K562 (cell line): ENCODE measurements around the gene TUT1. TPM values are rescaled to one million over a fixed set of nuclear protein-coding genes. Genes with fewer than 3 reads are reported as not detected.

ENCODE experiments used
- ATAC-seq: fragments of 200-7000 bp; cut with Tn5 transposase; 3 replicates; pipeline ENCODE4 v1.9.1; 2020; ENCODE audit warnings: moderate library complexity
- BruUV-seq: library from RNA; stranded (reverse); fragments of 400-500 nt; replicated peaks from 2 replicates; lab custom pipeline; 2021; lab: Mats Ljungman, UMichigan
- CTCF ChIA-PET: fragments of 300-600 bp; formaldehyde crosslinking; extraction: SDS; loops from one replicate; lab custom pipeline; 2021; ENCODE audit warnings: low intra/inter-chr PET ratio; lab: Yijun Ruan, JAX
- POLR2A ChIA-PET: fragments of 300-600, 350-650 bp; sonication (Branson Sonifier 250); formaldehyde crosslinking; extraction: SDS; loops from one replicate; lab custom pipeline; 2021; ENCODE audit warnings: antibody characterized with exemption, inconsistent platforms; lab: Yijun Ruan, JAX
- DNase-seq, 4 experiments: peaks; one replicate each; pipeline versions ENCODE4 v3.0.0 to v3.0.0-alpha.2; 2011 to 2018; ENCODE audit warnings: low spot score in 3 of 4, mixed read lengths in 3 of 4; ENCODE audit errors: extremely low read depth in 1 of 4
- FAIRE-seq: peaks from 2 replicates; lab custom pipeline; 2011; peaks lifted over from hg19 to GRCh38; lab: Jason Lieb, UNC
- H2AFZ ChIP-seq: 2 replicates; pipeline ENCODE4 v1.6.0; 2011; ENCODE audit warnings: low read depth, low read length, control low read depth, inconsistent platforms
- H3K27ac ChIP-seq: fragments of 200-600 bp; 3 replicates; pipeline ENCODE4 v1.8.0; 2011; ENCODE audit warnings: low read depth, mild to moderate bottlenecking, control low read depth, inconsistent platforms, low read length, moderate library complexity, mixed read lengths; ENCODE audit errors: extremely low read depth
- H3K27me3 ChIP-seq, 2 experiments: fragments of 300-600 bp in 1 of 2; 2 replicates in 1 of 2; 3 replicates in 1 of 2; pipeline versions ENCODE4 v1.6.0 to v1.8.0; 2011; ENCODE audit warnings: inconsistent platforms in 2 of 2, low read length in 2 of 2, mild to moderate bottlenecking in 1 of 2, mixed read lengths in 1 of 2, moderate library complexity in 1 of 2; ENCODE audit not compliant: control insufficient read depth in 2 of 2, insufficient read depth in 2 of 2
- H3K36me3 ChIP-seq: fragments of 300-600 bp; 3 replicates; pipeline ENCODE4 v1.8.0; 2011; ENCODE audit warnings: mild to moderate bottlenecking, low read length, inconsistent platforms; ENCODE audit not compliant: control insufficient read depth, insufficient read depth
- H3K4me1 ChIP-seq, 2 experiments: fragments of 200-600 bp in 1 of 2; replicated peaks in 1 of 2; 2 replicates in 1 of 2; 3 replicates in 1 of 2; pipeline versions ENCODE4 v1.5.1 to v1.8.0; 2011; ENCODE audit warnings: inconsistent platforms in 2 of 2, low read length in 2 of 2, mild to moderate bottlenecking in 1 of 2, mixed read lengths in 1 of 2, moderate library complexity in 1 of 2; ENCODE audit not compliant: control insufficient read depth in 2 of 2, insufficient read depth in 2 of 2
- H3K4me2 ChIP-seq: 2 replicates; pipeline ENCODE4 v1.6.1; 2011; ENCODE audit warnings: low read length, control low read depth, inconsistent platforms, mixed read lengths; ENCODE audit not compliant: insufficient read depth
- H3K4me3 ChIP-seq: fragments of 200-600 bp; sonication (generic), shearing (Covaris generic); 2 replicates; pipeline ENCODE4 v1.5.1; 2016; ENCODE audit warnings: control low read depth, inconsistent platforms
- H3K79me2 ChIP-seq: fragments of 200-600 bp; 3 replicates; pipeline ENCODE4 v1.8.0; 2011; ENCODE audit warnings: low read length, inconsistent platforms; ENCODE audit not compliant: control insufficient read depth, insufficient read depth
- H3K9ac ChIP-seq, 2 experiments: 2 replicates each; pipeline versions ENCODE4 v1.6.0 to v1.6.1; 2011; ENCODE audit warnings: low read depth in 2 of 2, low read length in 2 of 2, control low read depth in 1 of 2, inconsistent platforms in 1 of 2, mild to moderate bottlenecking in 1 of 2, mixed read lengths in 1 of 2; ENCODE audit not compliant: insufficient read depth in 1 of 2
- H3K9me1 ChIP-seq: one replicate; pipeline ENCODE4 v1.6.0; 2011; ENCODE audit warnings: inconsistent platforms, mild to moderate bottlenecking, low read length, moderate library complexity; ENCODE audit not compliant: control insufficient read depth, insufficient read depth
- H3K9me3 ChIP-seq: replicated peaks from 2 replicates; pipeline ENCODE4 v1.5.1; 2011; ENCODE audit warnings: low read depth, low read length, inconsistent platforms; ENCODE audit not compliant: control insufficient read depth, insufficient read depth
- H4K20me1 ChIP-seq: replicated peaks from 2 replicates; pipeline ENCODE4 v1.6.1; 2011; ENCODE audit warnings: low read length, inconsistent platforms, mixed read lengths; ENCODE audit not compliant: control insufficient read depth, insufficient read depth
- GTF2E2 ChIP-seq: fragments of 200-800 bp; sonication (Bioruptor generic); IDR thresholded peaks from 2 replicates; pipeline ENCODE4 v1.6.1; 2016; ENCODE audit warnings: missing genetic modification characterization, missing compliant biosample characterization
- HCFC1 ChIP-seq: IDR thresholded peaks from 2 replicates; pipeline ENCODE4 v1.6.1; 2012; ENCODE audit warnings: low read depth, low read length, improper control_type of control experiment
- NFIX ChIP-seq: fragments of 250-450 bp; sonication (Bioruptor Pico); IDR thresholded peaks from 2 replicates; pipeline ENCODE4 v1.4.0; 2020; ENCODE audit warnings: low read depth, mild to moderate bottlenecking, moderate library complexity
- SMAD1 ChIP-seq: fragments of 150-350 bp; IDR thresholded peaks from 2 replicates; pipeline ENCODE4 v1.6.1; 2014; ENCODE audit warnings: low read length, low read depth; ENCODE audit not compliant: partially characterized antibody
- SP1 ChIP-seq: sonication (generic); formaldehyde crosslinking; IDR thresholded peaks from 2 replicates; pipeline ENCODE4 v1.8.1; 2022; ENCODE audit warnings: mild to moderate bottlenecking, missing genetic modification reagents
- SREBF2 ChIP-seq: sonication (generic); formaldehyde crosslinking; IDR thresholded peaks from 2 replicates; pipeline ENCODE4 v1.4.0; 2020; ENCODE audit warnings: mild to moderate bottlenecking, missing genetic modification reagents
- ZKSCAN8 ChIP-seq: fragments of 200-800 bp; sonication (Bioruptor generic); IDR thresholded peaks from 2 replicates; pipeline ENCODE4 v1.6.1; 2016; ENCODE audit warnings: missing genetic modification characterization, missing compliant biosample characterization
- ZNF124 ChIP-seq: sonication (generic); formaldehyde crosslinking; IDR thresholded peaks from 2 replicates; pipeline ENCODE4 v1.8.1; 2022; ENCODE audit warnings: missing genetic modification reagents
- ZNF507 ChIP-seq: conservative IDR thresholded peaks from 2 replicates; pipeline ENCODE4 v1.6.1; 2017; ENCODE audit warnings: missing genetic modification characterization, missing compliant biosample characterization
- ZNF589 ChIP-seq: fragments of 200-800 bp; sonication (Bioruptor generic); IDR thresholded peaks from 2 replicates; pipeline ENCODE4 v1.6.1; 2016; ENCODE audit warnings: low read depth, missing genetic modification characterization, missing compliant biosample characterization
- WGBS: fragments of 100-300 bp; shearing (Covaris generic); methylation state at CpG from one replicate; pipeline ENCODE4 v1.1.6; 2016; ENCODE audit warnings: low coverage, mixed read lengths; ENCODE audit not compliant: insufficient coverage; ENCODE audit errors: missing lambda C conversion rate; 5-methylcytosine and 5-hydroxymethylcytosine counted together
- in situ Hi-C: fragments of 300-500 bp; cut with MboI; formaldehyde crosslinking; loops from 4 replicates; pipeline ENCODE4 v1.15.0; 2018; ENCODE audit warnings: inconsistent platforms, mixed read lengths
- intact Hi-C: fragments of 100-400 bp; cut with micrococcal nuclease; formaldehyde crosslinking; loops from 2 replicates; pipeline ENCODE4 v1.14.2; 2022
- polyA plus RNA-seq, 8 experiments: library from polyadenylated mRNA; depleted of rRNA in 4 of 8; stranded (reverse) in 5 of 8; unstranded in 3 of 8; fragments of >200 nt; fragmentation: Nextera tagmentation in 2 of 8; fragmentation: Illumina TruSeq in 1 of 8; extraction: Ambion mirVana in 2 of 8; extraction: Trizol in 1 of 8; gene quantifications; 2 replicates each; pipeline versions ENCODE4 v1.2.1 to v1.2.3, GENCODE V29; 2011 to 2014; ENCODE audit warnings: inconsistent platforms in 1 of 8, missing spikeins in 1 of 8
- total RNA-seq, 7 experiments: library from RNA; depleted of rRNA in 6 of 7; stranded (reverse); fragments of >200 nt in 6 of 7; fragmentation: Illumina TruSeq in 2 of 7; extraction: Trizol in 2 of 7; gene quantifications; 2 replicates each; pipeline versions ENCODE4 v1.2.1 to v1.2.3, GENCODE V29; 2011 to 2021; ENCODE audit warnings: low replicate concordance in 1 of 7
- TF ChIP-seq, protein P1 (sequence below), 2 experiments: IDR thresholded peaks; 2 replicates each; pipeline ENCODE4 v1.6.1; 2012; ENCODE audit warnings: improper control_type of control experiment in 2 of 2, low read depth in 2 of 2, low read length in 2 of 2, borderline replicate concordance in 1 of 2
- TF ChIP-seq, protein P2 (sequence below): fragments of 450-650 bp; conservative IDR thresholded peaks from 2 replicates; pipeline ENCODE4 v1.6.1; 2016; ENCODE audit warnings: missing genetic modification characterization, low read depth, mild to moderate bottlenecking, missing compliant biosample characterization, moderate library complexity
- TF ChIP-seq, protein P3 (sequence below): fragments of 450-650 bp; formaldehyde crosslinking; IDR thresholded peaks from 2 replicates; pipeline ENCODE4 v1.4.0; 2022; ENCODE audit warnings: mild to moderate bottlenecking, moderate library complexity

Gene TUT1
- total and polyA plus RNA-seq, 9 of the 15 experiments (the other 6 are each of a cell fraction or from before 2014, with no cell fraction given): 0.66 to 44.3 (median 15.7) TPM

DNA sequence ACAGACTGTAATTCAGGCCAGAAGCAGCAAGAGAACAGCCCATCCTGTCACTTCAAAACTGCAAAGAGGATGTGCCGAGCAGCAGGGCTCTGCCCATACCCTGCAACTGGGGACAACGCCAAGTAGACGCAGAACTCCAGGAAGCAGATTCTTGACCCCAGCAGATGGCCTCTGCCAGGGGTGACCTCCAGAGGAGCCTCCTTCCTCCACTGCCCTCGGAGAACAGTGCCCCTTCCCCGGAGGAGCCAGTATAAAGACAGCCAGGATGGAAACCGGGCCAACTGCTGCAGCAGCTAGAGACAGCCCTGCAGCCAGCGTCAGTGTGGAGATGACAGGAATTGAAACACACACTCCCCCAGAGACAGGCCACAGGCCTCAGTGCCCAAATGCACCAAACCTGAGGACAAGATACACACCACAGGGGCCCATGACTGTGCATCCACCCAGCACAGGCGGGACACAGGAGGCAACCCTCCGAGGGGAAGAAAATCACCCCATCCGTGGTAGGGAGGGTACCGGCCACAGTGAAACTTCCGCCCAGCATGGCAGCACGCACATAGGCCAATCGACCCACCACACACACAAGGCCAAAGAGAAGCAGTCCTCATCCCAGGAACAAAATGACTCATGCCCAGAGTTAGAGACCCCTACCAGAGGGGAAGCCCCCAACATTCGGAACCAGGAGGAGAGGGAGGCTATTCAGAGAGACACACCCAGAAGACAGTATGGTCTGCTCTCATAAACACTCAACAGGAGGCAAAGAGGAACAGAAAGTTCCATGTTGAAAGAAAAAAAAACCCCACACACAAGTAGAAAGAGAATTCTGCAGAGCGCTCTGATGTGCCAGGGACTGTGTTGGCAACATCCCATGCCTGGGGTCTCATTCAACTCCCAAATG lies 50.3 kb downstream of the TUT1 start:
- no peak for DNase-seq
- 78% methylated on average over 16 of the region's 16 CpGs for WGBS
- H3K27ac ChIP-seq: no peak overlapping the region
- FAIRE-seq: no peak
- no peaks in the 10 kb centered on the region for H3K27me3 ChIP-seq
- BruUV-seq: no TSS peak
- TF ChIP-seq, protein P1, sequence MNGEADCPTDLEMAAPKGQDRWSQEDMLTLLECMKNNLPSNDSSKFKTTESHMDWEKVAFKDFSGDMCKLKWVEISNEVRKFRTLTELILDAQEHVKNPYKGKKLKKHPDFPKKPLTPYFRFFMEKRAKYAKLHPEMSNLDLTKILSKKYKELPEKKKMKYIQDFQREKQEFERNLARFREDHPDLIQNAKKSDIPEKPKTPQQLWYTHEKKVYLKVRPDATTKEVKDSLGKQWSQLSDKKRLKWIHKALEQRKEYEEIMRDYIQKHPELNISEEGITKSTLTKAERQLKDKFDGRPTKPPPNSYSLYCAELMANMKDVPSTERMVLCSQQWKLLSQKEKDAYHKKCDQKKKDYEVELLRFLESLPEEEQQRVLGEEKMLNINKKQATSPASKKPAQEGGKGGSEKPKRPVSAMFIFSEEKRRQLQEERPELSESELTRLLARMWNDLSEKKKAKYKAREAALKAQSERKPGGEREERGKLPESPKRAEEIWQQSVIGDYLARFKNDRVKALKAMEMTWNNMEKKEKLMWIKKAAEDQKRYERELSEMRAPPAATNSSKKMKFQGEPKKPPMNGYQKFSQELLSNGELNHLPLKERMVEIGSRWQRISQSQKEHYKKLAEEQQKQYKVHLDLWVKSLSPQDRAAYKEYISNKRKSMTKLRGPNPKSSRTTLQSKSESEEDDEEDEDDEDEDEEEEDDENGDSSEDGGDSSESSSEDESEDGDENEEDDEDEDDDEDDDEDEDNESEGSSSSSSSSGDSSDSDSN (IDR thresholded peaks at IDR 0.05; ENCODE audit: borderline replicate concordance in 1 of 2, low read depth in 2 of 2, low read length in 2 of 2): no peak
- TF ChIP-seq SP1 (CRISPR knock-in tag): no peak
- TF ChIP-seq, protein P2, sequence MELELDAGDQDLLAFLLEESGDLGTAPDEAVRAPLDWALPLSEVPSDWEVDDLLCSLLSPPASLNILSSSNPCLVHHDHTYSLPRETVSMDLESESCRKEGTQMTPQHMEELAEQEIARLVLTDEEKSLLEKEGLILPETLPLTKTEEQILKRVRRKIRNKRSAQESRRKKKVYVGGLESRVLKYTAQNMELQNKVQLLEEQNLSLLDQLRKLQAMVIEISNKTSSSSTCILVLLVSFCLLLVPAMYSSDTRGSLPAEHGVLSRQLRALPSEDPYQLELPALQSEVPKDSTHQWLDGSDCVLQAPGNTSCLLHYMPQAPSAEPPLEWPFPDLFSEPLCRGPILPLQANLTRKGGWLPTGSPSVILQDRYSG (tag): no peak
- TF ChIP-seq ZNF589 (CRISPR knock-in tag): no peak
- TF ChIP-seq ZKSCAN8 (CRISPR knock-in tag): no peak
- TF ChIP-seq SMAD1: no peak
- no peak for TF ChIP-seq SREBF2 (CRISPR knock-in tag)
- no peak for TF ChIP-seq HCFC1
- no peak for TF ChIP-seq NFIX (CRISPR knock-in tag)
- TF ChIP-seq ZNF124: no peak
- TF ChIP-seq, protein P3, sequence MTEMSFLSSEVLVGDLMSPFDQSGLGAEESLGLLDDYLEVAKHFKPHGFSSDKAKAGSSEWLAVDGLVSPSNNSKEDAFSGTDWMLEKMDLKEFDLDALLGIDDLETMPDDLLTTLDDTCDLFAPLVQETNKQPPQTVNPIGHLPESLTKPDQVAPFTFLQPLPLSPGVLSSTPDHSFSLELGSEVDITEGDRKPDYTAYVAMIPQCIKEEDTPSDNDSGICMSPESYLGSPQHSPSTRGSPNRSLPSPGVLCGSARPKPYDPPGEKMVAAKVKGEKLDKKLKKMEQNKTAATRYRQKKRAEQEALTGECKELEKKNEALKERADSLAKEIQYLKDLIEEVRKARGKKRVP (CRISPR knock-in tag): no peak
- no peak for TF ChIP-seq ZNF507 (tag)
- no peak for TF ChIP-seq GTF2E2
- CTCF ChIA-PET: interaction anchor here (1.1 kb wide), 1 partner anchor 116 kb away, joined by 3 read pairs; no protein-coding TSS in a partner anchor
- no peak overlapping the region for H2AFZ ChIP-seq
- H3K36me3 ChIP-seq: peaks cover under 1% of the 10 kb centered on the region; the same call in 1 of the 3 replicates
- peak overlapping the region in 1 of 2 experiments; percentile 85; a peak in 2 of 4 replicates for H3K9ac ChIP-seq
- in situ Hi-C loops (no loop called here), intact Hi-C loops (no loop called here)
- POLR2A ChIA-PET: interaction anchor here (0.6 to 1.6 kb wide), 3 partner anchors 116 to 412 kb away, joined by 3 to 5 read pairs (median 4); no protein-coding TSS in a partner anchor
- peaks cover 66 to 72% of the 10 kb centered on the region in 2 experiments for H3K4me1 ChIP-seq
- H4K20me1 ChIP-seq: no peaks in the 10 kb centered on the region; the same call in 1 of the 2 replicates
- ATAC-seq: no peak
- H3K79me2 ChIP-seq: peaks cover 83% of the 10 kb centered on the region
- H3K9me3 ChIP-seq: no peaks in the 10 kb centered on the region
- peaks cover 6% of the 10 kb centered on the region for H3K9me1 ChIP-seq
- no peak overlapping the region for H3K4me2 ChIP-seq
- no peak overlapping the region for H3K4me3 ChIP-seq
